Bronchial epithelial cell (primary cell): ENCODE results near the gene TSR2. TPM values are rescaled to one million over a fixed set of nuclear protein-coding genes. Genes with fewer than 3 reads are reported as not detected.

Experiments used
- DNase-seq: peaks from one replicate; pipeline ENCODE4 v3.0.0-alpha.2; 2010; ENCODE audit warnings: low read depth
- FAIRE-seq: peaks from 2 replicates; lab custom pipeline; 2011; peaks lifted over from hg19 to GRCh38; lab: Jason Lieb, UNC
- H3K27me3 ChIP-seq: 2 replicates; pipeline ENCODE4 v1.5.1; 2011; ENCODE audit warnings: low read length; ENCODE audit not compliant: control insufficient read depth, insufficient read depth
- H3K36me3 ChIP-seq: 2 replicates; pipeline ENCODE4 v1.5.1; 2011; ENCODE audit warnings: low read length; ENCODE audit not compliant: control insufficient read depth, insufficient read depth
- H3K4me3 ChIP-seq: 2 replicates; pipeline ENCODE4 v1.5.1; 2011; ENCODE audit warnings: mild to moderate bottlenecking, low read depth, low read length, control low read depth
- total RNA-seq: library from RNA; depleted of rRNA; stranded (reverse); fragments of >200 nt; gene quantifications from 2 replicates; pipeline ENCODE4 v1.2.1, GENCODE V29; 2014
- TF ChIP-seq, protein P1 (sequence below): IDR thresholded peaks from 2 replicates; pipeline ENCODE4 v1.5.1; 2011; ENCODE audit warnings: mild to moderate bottlenecking, moderate library complexity, low read length, control low read depth, inconsistent platforms; ENCODE audit not compliant: insufficient read depth, severe bottlenecking

TSR2 gene
- total RNA-seq, 1 donor from 2014 or later, result 12.4 TPM

DNA sequence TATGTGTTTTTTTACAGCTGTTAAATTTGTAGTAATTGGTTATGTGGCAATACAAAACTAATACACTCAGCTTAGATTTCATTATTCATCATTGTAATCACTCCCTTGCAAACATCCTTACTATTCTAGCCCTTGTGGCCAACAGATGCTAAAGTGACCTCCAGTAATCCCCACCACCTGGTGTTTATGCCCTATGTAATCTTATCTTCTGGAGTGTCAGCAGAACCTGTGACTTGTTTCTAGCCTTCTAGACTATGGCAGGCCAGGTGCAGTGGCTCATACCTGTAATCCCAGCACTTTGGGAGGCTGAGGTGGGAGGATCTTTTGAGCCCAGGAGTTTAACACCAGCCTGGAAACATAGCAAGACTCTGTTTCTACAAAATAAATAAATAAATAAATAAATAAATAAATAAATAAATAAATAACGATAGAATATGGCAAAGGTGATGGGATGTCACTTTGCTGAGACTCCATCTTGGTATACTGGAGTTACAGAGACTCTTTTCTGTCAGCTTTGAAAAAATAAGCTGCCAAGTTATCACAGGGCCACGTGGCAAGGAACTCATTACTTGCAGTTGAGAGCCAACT lies 12.3 kb upstream of the TSR2 start:
- H3K4me3 ChIP-seq, result no peak overlapping the region
- TF ChIP-seq, protein P1, sequence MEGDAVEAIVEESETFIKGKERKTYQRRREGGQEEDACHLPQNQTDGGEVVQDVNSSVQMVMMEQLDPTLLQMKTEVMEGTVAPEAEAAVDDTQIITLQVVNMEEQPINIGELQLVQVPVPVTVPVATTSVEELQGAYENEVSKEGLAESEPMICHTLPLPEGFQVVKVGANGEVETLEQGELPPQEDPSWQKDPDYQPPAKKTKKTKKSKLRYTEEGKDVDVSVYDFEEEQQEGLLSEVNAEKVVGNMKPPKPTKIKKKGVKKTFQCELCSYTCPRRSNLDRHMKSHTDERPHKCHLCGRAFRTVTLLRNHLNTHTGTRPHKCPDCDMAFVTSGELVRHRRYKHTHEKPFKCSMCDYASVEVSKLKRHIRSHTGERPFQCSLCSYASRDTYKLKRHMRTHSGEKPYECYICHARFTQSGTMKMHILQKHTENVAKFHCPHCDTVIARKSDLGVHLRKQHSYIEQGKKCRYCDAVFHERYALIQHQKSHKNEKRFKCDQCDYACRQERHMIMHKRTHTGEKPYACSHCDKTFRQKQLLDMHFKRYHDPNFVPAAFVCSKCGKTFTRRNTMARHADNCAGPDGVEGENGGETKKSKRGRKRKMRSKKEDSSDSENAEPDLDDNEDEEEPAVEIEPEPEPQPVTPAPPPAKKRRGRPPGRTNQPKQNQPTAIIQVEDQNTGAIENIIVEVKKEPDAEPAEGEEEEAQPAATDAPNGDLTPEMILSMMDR, result no peak
- no peak for DNase-seq
- H3K36me3 ChIP-seq, result no peaks in the 10 kb centered on the region
- no peaks in the 10 kb centered on the region for H3K27me3 ChIP-seq
- no peak for FAIRE-seq

DNA sequence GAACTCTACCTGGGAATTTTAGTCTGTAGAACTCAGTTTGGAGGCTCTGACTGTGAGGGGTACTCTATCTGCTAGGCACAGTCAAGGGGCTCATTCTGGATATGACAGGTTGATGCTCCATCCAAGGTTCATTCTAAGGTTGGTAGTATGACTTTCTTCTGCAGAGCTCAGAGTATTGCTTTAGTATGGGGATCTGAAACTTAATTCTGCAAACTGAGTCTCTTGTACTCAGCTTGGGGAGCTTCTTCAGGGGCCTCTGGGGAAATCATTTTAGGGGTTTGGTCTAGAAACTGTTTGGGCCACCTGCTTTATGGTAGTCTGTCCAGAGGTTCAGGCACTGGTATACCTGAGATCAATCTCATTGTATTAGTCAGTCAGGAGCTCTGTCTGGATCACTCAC lies 9.7 kb upstream of the TSR2 start:
- no peak overlapping the region for H3K4me3 ChIP-seq
- no peak for FAIRE-seq
- no peaks in the 10 kb centered on the region for H3K36me3 ChIP-seq
- TF ChIP-seq, protein P1, result no peak
- DNase-seq, result no peak
- H3K27me3 ChIP-seq, result no peaks in the 10 kb centered on the region

DNA sequence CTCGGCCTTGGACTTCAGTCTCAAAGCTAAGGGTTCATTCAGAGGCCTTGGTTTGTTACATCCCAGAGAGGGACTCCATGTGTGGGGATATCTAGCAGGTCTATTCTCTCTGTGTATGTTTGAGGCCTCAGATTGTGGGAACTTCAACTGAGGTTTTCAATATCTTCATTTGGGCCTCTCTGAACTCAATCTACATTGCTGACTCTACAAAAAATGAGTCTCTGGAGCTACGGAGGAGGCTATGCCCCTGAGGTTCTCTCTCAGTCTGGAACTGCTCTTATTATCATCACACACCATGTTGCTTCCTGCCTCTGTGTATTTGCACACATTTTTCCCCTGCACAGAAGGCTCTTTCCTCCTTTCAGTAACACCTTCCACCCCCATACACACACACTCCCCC lies 5.1 kb upstream of the TSR2 start:
- H3K4me3 ChIP-seq, result no peak overlapping the region
- TF ChIP-seq, protein P1, result no peak
- FAIRE-seq (no peak), DNase-seq (no peak)
- H3K27me3 ChIP-seq, result no peaks in the 10 kb centered on the region
- no peaks in the 10 kb centered on the region for H3K36me3 ChIP-seq

DNA sequence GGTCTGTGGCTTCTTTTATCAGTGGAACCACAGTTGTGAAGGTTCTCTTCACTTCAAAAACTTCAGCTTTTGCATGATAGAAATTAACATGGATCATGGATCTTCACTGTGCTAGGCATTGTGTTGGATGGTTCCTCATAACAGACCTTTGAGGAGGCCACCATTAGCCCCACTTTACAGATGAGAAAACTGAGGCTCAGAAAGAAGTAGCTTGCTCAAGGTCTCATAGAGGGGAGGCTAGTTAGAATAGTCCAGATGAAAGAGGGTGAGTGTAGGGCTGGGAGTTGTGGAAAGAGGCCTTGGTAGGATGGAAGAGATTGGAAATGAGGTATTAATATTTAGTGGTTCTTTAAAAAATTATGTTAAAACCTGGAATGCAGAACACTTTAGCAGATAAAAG lies 2.6 kb downstream of the TSR2 start:
- Histone ChIP-seq H3K36me3 (no peaks in the 10 kb centered on the region), H3K4me3 (no peak overlapping the region), H3K27me3 (no peaks in the 10 kb centered on the region)
- DNase-seq, result no peak
- FAIRE-seq, result no peak
- TF ChIP-seq, protein P1, result no peak

DNA sequence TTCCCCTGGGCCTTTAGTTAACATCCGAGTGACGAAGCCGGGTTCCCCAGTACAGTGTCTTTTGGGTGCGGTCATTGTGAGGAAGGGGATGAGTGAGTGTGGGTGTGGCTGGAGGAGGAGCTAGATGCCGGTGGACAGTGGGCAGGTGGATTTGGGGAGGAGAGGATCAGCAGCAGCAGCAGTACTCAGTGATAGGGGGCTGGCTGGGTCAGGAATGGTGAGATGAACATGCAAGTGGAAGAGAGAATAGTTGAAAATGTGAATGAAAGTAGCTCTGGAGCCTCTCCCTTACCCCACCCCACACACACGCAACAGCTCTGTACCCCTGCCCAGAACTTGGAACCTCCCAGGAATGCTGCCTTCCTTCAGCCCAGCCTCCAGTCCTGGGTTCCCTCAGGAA lies 4.5 kb downstream of the TSR2 start:
- FAIRE-seq (no peak), DNase-seq (no peak)
- TF ChIP-seq, protein P1, result no peak
- Histone ChIP-seq H3K4me3 (no peak overlapping the region), H3K27me3 (no peaks in the 10 kb centered on the region), H3K36me3 (no peaks in the 10 kb centered on the region)

DNA sequence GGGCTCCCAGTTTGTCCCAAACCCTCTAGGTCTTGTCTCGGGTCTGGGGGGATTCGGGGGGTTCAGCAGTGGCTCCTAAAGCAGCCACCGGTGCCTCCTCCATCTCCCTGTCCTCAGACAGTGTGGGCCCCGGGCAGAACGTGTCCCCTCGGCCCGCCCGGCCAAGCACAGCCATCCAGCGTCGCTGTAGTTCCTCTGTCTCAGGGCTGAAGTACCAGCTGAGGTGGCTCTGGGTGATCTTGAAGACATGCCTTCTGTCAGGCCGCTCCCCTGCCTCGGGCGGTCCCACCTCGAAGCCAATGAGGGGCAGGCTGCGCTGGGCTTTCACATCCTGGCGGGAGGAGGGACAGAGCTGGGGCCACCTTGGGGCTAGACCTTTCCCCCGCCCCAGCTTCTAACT lies 5.9 kb downstream of the TSR2 start:
- H3K27me3 ChIP-seq, result no peaks in the 10 kb centered on the region
- TF ChIP-seq, protein P1, result no peak
- FAIRE-seq (no peak), DNase-seq (no peak)
- H3K36me3 ChIP-seq, result no peaks in the 10 kb centered on the region
- H3K4me3 ChIP-seq, result no peak overlapping the region
